GM13976 (cell line): ENCODE measurements around the gene RNF44.
A peak's percentile ranks its signal among the peaks of the same experiment; 100 is the strongest.

Experiments used
- DNase-seq: peaks from one replicate; pipeline ENCODE4 v3.0.0; 2012; ENCODE audit warnings: low spot score
- CTCF ChIP-seq: IDR thresholded peaks from 2 replicates; pipeline ENCODE4 v1.5.1; 2012; ENCODE audit warnings: borderline replicate concordance, mild to moderate bottlenecking; ENCODE audit not compliant: insufficient read depth; ENCODE audit errors: extremely low read depth, missing control alignments, control extremely low read depth
- in situ Hi-C: fragments of 300-500 bp; cut with MboI; formaldehyde crosslinking; loops from one replicate; pipeline ENCODE4 v1.12.0; 2022; ENCODE audit warnings: low sequenced_read_pairs, mixed read lengths, inconsistent platforms; ENCODE audit not compliant: unreplicated experiment

The RNF44 gene

GRCh38 chr5:176536902-176537553 is at the start of gene RNF44:
RNF44 (minus strand) TSS chr5:176537402; CDS start chr5:176532472, 4,930 bp downstream.
- DNase-seq, result peak; percentile 94
- no peak for TF ChIP-seq CTCF
- in situ Hi-C loops, result no loop called here

GRCh38 chr5:176583076-176583475 is 45.9 kb upstream of the RNF44 start:
- in situ Hi-C loops, result loop anchor here (25.0 kb wide), 1 partner anchor 171 kb away; the partner anchor contains the start of gene CLTB

GRCh38 chr5:176581361-176581760 is 44.2 kb upstream of the RNF44 start:
- no peak for TF ChIP-seq CTCF
- no peak for DNase-seq
- in situ Hi-C loops, result loop anchor here (25.0 kb wide), 1 partner anchor 169 kb away; the partner anchor contains the start of gene CLTB

More at GRCh38 chr5:176583076-176583475, 45.9 kb upstream of the RNF44 start:
- DNase-seq, result no peak
- TF ChIP-seq CTCF, result no peak

GRCh38 chr5:176579323-176579722 is 42.1 kb upstream of the RNF44 start:
- in situ Hi-C loops, result loop anchor here (25.0 kb wide), 1 partner anchor 167 kb away; the partner anchor contains the start of gene CLTB
- DNase-seq, result no peak
- no peak for TF ChIP-seq CTCF

- in situ Hi-C loops, result loop anchor here (25.0 kb wide), 1 partner anchor 166 kb away; the partner anchor contains the start of gene CLTB
- peak; percentile 73 for DNase-seq
- TF ChIP-seq CTCF, result peak; percentile 18
Observed at GRCh38 chr5:176578391-176578808, 41.2 kb upstream of the RNF44 start.

- no peak for TF ChIP-seq CTCF
- in situ Hi-C loops, result loop anchor here (25.0 kb wide), 1 partner anchor 165 kb away; the partner anchor contains the start of gene CLTB
- DNase-seq, result no peak
Observed at GRCh38 chr5:176577312-176578176, 40.3 kb upstream of the RNF44 start.
